Lung (tissue), 12 donors: ENCODE data around the gene APLNR. TPM values are rescaled to one million over a fixed set of nuclear protein-coding genes. Genes with fewer than 3 reads are reported as not detected.

Experiments
- ATAC-seq: fragments of 200-7000 bp; cut with Tn5 transposase; one replicate; pipeline ENCODE4 v1.9.1; 2020; ENCODE audit warnings: moderate number of reproducible peaks; ENCODE audit not compliant: insufficient read depth, low FRiP score
- DNase-seq, 3 donors: peaks; one replicate each; pipeline ENCODE4 v3.0.0-alpha.2; 2013 to 2017
- H3K27ac ChIP-seq, 2 donors: one replicate each; pipeline ENCODE4 v1.5.1; 2013; ENCODE audit warnings: mild to moderate bottlenecking in 2 of 2, moderate library complexity in 2 of 2, control low read depth in 1 of 2, inconsistent platforms in 1 of 2, low read depth in 1 of 2, low read length in 1 of 2
- H3K27me3 ChIP-seq, 3 donors: one replicate each; pipeline ENCODE4 v1.5.1; 2013; ENCODE audit warnings: low read length in 2 of 3; ENCODE audit not compliant: control insufficient read depth in 3 of 3, insufficient read depth in 3 of 3
- H3K36me3 ChIP-seq, 4 donors: one replicate each; pipeline ENCODE4 v1.5.1; 2013; ENCODE audit warnings: low read length in 4 of 4, mild to moderate bottlenecking in 1 of 4, moderate library complexity in 1 of 4; ENCODE audit not compliant: control insufficient read depth in 4 of 4, insufficient read depth in 4 of 4
- H3K4me1 ChIP-seq, 5 donors: one replicate each; pipeline ENCODE4 v1.5.1; 2013; ENCODE audit warnings: low read length in 5 of 5, mild to moderate bottlenecking in 2 of 5, moderate library complexity in 1 of 5; ENCODE audit not compliant: control insufficient read depth in 5 of 5, insufficient read depth in 5 of 5
- H3K4me3 ChIP-seq: one replicate; pipeline ENCODE4 v1.5.1; 2013; ENCODE audit warnings: mild to moderate bottlenecking, control low read depth, moderate library complexity
- H3K9ac ChIP-seq, 2 donors: one replicate each; pipeline ENCODE4 v1.5.1; 2013; ENCODE audit warnings: low read length in 2 of 2, control low read depth in 1 of 2; ENCODE audit not compliant: insufficient read depth in 1 of 2
- H3K9me3 ChIP-seq, 4 donors: one replicate each; pipeline ENCODE4 v1.5.1; 2013; ENCODE audit warnings: low read length in 3 of 4, mild to moderate bottlenecking in 1 of 4, moderate library complexity in 1 of 4; ENCODE audit not compliant: control insufficient read depth in 4 of 4, insufficient read depth in 3 of 4
- WGBS, 2 donors: extraction: QIAGEN DNeasy Blood & Tissue Kit; methylation state at CpG; one replicate each; pipeline ENCODE4 v1.1.7; 2013; 5-methylcytosine and 5-hydroxymethylcytosine counted together
- polyA plus RNA-seq, 2 donors: library from polyadenylated mRNA; stranded (reverse); fragments of 200-250 nt; gene quantifications; one replicate each; pipeline ENCODE4 v1.2.1, GENCODE V29; 2013
- total RNA-seq, 2 donors: library from RNA; depleted of rRNA in 1 of 2; stranded (reverse); fragments of >200 nt in 1 of 2; gene quantifications; one replicate each; pipeline ENCODE4 v1.2.1, GENCODE V29; 2014 to 2021
- TF ChIP-seq, protein P1 (sequence below): IDR thresholded peaks from 2 replicates; pipeline ENCODE4 v1.5.1; 2012; ENCODE audit warnings: mild to moderate bottlenecking; ENCODE audit errors: control extremely low read depth, extremely low read depth
- donor health status: control.
- donor health status: control.
- donor health status: Bipolar disorder and iron deficiency.
- donor health status: healthy.
- donor health status: DM: yes; HTN: yes; CAD: no.

The APLNR gene
- total and polyA plus RNA-seq, 4 donors: 0.39 to 93.8 (median 4.9) TPM

DNA sequence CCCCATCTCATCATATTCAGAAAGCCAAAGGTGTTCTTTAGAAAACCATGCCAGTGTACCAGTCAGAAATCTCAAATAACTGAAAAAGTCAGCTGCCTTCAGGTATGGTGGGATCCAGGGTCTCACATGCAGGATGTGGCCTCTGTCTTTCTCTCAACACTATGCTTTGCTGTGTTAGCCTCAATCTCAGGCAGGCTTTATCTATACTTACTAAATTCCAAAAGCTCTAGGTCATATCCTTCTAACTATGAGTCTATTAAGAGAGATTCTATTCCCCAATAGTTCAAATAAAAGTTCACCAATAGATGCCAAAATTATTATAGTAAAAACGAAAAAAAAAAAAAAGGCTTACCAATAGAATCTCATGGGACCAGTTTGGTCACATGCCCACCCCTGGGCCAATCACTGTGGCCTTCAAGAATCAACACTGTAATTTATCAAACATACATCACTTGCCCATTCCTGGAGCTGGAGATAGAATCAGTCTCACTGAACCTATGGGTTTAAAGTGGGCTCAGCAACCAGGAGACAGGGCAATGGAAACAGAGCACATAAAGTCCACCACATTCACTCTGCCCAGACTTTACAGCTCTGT lies 38.0 kb upstream of the APLNR start:
- DNase-seq (no peak), ATAC-seq (no peak)
- Histone ChIP-seq H3K27me3 (no peaks in the 10 kb centered on the region), H3K36me3 (no peaks in the 10 kb centered on the region), H3K4me3 (no peak overlapping the region), H3K4me1 (peaks cover 0 to 18% (median 7%) of the 10 kb centered on the region in 5 donors), H3K27ac (peak overlapping the region; percentile 57 to 74), H3K9ac (no peak overlapping the region), H3K9me3 (peaks cover 0 to 9% (median 4%) of the 10 kb centered on the region in 4 donors)
- TF ChIP-seq, protein P1, sequence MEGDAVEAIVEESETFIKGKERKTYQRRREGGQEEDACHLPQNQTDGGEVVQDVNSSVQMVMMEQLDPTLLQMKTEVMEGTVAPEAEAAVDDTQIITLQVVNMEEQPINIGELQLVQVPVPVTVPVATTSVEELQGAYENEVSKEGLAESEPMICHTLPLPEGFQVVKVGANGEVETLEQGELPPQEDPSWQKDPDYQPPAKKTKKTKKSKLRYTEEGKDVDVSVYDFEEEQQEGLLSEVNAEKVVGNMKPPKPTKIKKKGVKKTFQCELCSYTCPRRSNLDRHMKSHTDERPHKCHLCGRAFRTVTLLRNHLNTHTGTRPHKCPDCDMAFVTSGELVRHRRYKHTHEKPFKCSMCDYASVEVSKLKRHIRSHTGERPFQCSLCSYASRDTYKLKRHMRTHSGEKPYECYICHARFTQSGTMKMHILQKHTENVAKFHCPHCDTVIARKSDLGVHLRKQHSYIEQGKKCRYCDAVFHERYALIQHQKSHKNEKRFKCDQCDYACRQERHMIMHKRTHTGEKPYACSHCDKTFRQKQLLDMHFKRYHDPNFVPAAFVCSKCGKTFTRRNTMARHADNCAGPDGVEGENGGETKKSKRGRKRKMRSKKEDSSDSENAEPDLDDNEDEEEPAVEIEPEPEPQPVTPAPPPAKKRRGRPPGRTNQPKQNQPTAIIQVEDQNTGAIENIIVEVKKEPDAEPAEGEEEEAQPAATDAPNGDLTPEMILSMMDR: no peak
- WGBS, 2 donors: 60 to 79% methylated on average over 1 of the region's 1 CpG

DNA sequence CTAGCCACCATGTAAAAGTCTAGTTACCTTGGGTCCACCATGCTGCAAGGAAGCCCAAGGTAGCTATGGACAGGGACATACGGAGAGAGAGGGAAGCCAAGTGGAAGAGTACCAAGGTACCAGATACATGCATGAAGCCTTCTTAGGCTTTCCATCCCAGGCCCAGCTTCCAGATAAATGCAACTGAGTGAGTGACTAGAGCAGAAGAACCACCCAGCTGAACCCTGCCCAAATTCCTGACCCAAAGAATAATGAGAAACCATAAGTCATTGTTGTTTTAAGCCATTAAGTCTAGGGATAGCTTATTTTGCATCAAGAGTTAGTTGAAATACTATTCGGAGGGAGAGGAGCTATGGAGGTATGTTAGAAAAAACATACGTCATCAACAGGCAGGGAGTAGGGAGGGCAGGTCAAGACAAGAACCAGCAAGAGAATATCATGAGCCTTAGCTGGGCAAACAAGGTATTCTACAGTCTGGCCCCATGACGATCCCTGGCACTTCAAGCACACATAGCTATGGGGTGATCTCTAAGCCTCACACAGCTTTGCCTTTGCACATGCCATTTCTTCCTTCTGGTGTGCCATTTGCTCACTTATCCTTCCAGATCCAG lies 36.5 kb upstream of the APLNR start:
- Histone ChIP-seq H3K4me3 (no peak overlapping the region), H3K27me3 (no peaks in the 10 kb centered on the region), H3K27ac (no peak overlapping the region), H3K9me3 (peaks cover 0 to 9% (median 4%) of the 10 kb centered on the region in 4 donors), H3K9ac (no peak overlapping the region), H3K4me1 (peaks cover 0 to 28% (median 7%) of the 10 kb centered on the region in 5 donors), H3K36me3 (no peaks in the 10 kb centered on the region)
- 91 to 98% methylated on average over 4 of the region's 4 CpGs for WGBS, 2 donors
- TF ChIP-seq, protein P1: no peak
- ATAC-seq: no peak
- no peak for DNase-seq

DNA sequence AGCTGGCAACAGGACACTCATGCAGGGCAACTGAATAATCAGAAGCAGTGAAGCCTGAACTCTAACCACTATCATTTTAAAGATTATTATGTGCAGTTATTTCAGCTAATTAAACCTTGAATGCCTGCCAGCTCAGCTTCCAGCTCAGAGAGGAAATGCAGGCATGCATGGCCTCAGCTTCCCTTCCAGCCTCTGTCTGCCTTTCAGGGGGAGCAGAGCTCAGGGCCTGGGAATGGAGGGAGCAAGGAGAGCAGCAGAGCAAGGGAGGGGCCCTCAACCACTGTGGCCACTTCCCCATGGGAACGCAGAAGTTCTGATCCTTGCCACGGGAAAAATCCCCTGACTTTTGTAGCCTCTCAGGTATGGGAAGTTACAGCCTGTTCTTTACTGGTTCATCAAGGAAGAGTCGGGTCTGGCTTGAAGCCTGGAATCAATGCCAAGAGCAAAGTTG lies 32.5 kb upstream of the APLNR start:
- Histone ChIP-seq H3K9ac (no peak overlapping the region), H3K27me3 (no peaks in the 10 kb centered on the region), H3K4me1 (peaks cover 0 to 10% (median 0%) of the 10 kb centered on the region in 5 donors), H3K27ac (no peak overlapping the region), H3K36me3 (no peaks in the 10 kb centered on the region), H3K4me3 (no peak overlapping the region), H3K9me3 (peaks cover 0 to 9% (median 5%) of the 10 kb centered on the region in 4 donors)
- DNase-seq (peak; percentile 32 to 71 (median 57)), ATAC-seq (no peak)
- TF ChIP-seq, protein P1: no peak
- 13 to 24% methylated on average over 3 of the region's 3 CpGs for WGBS, 2 donors
